Mesenchymal stem cell (in vitro differentiated cells and primary cell): ENCODE results near the gene ERCC6L2.

Experiments
- DNase-seq: peaks from one replicate; pipeline ENCODE4 v3.0.0-alpha.2; 2013
- H2AFZ ChIP-seq: one replicate; pipeline ENCODE4 v1.6.1; 2013; ENCODE audit warnings: low read depth, mild to moderate bottlenecking, control low read depth, inconsistent platforms, low read length, moderate library complexity
- H2AK5ac ChIP-seq: 2 replicates; pipeline ENCODE4 v1.6.1; 2013; ENCODE audit warnings: low read length, moderate library complexity, mild to moderate bottlenecking, inconsistent platforms; ENCODE audit not compliant: severe bottlenecking
- H2BK120ac ChIP-seq: one replicate; pipeline ENCODE4 v1.6.1; 2013; ENCODE audit warnings: low read depth, mild to moderate bottlenecking, inconsistent platforms, low read length, moderate library complexity
- H2BK12ac ChIP-seq, 2 experiments: one replicate each; pipeline ENCODE4 v1.6.1; 2013; ENCODE audit warnings: inconsistent platforms in 2 of 2, low read length in 2 of 2, mild to moderate bottlenecking in 2 of 2, moderate library complexity in 2 of 2, control low read depth in 1 of 2
- H2BK15ac ChIP-seq: one replicate; pipeline ENCODE4 v1.6.1; 2013; ENCODE audit warnings: mild to moderate bottlenecking, low read depth, inconsistent platforms; ENCODE audit not compliant: poor library complexity, severe bottlenecking
- H2BK5ac ChIP-seq: 2 replicates; pipeline ENCODE4 v1.6.1; 2013; ENCODE audit warnings: low read depth, mild to moderate bottlenecking, low read length, control low read depth, inconsistent platforms; ENCODE audit not compliant: poor library complexity, severe bottlenecking
- H3K14ac ChIP-seq, 2 experiments: one replicate each; pipeline ENCODE4 v1.6.1; 2013; ENCODE audit warnings: inconsistent platforms in 2 of 2, low read length in 2 of 2, control low read depth in 1 of 2, mild to moderate bottlenecking in 1 of 2, moderate library complexity in 1 of 2
- H3K18ac ChIP-seq, 2 experiments: one replicate each; pipeline ENCODE4 v1.6.1; 2013; ENCODE audit warnings: inconsistent platforms in 2 of 2, low read length in 2 of 2, control low read depth in 1 of 2, low read depth in 1 of 2, mild to moderate bottlenecking in 1 of 2
- H3K23ac ChIP-seq, 2 experiments: one replicate each; pipeline ENCODE4 v1.6.1; 2013; ENCODE audit warnings: inconsistent platforms in 2 of 2, low read length in 2 of 2, mild to moderate bottlenecking in 2 of 2, moderate library complexity in 2 of 2, control low read depth in 1 of 2
- H3K27ac ChIP-seq: 2 replicates; pipeline ENCODE4 v1.5.1; 2013; ENCODE audit warnings: mild to moderate bottlenecking, moderate library complexity, low read length, control low read depth, inconsistent platforms; ENCODE audit not compliant: poor library complexity, severe bottlenecking
- H3K27me3 ChIP-seq, 2 experiments: 2 replicates each; pipeline versions ENCODE4 v1.6.1 to v1.7.0; 2013; ENCODE audit warnings: low read length in 2 of 2, mild to moderate bottlenecking in 2 of 2, moderate library complexity in 2 of 2, control low read depth in 1 of 2, inconsistent platforms in 1 of 2; ENCODE audit not compliant: control insufficient read depth in 1 of 2, insufficient read depth in 1 of 2
- H3K36me3 ChIP-seq, 2 experiments: 2 replicates each; pipeline versions ENCODE4 v1.6.1 to v1.7.0; 2013; ENCODE audit warnings: low read length in 2 of 2, control low read depth in 1 of 2, inconsistent platforms in 1 of 2, low read depth in 1 of 2, mild to moderate bottlenecking in 1 of 2; ENCODE audit not compliant: insufficient read depth in 2 of 2, control insufficient read depth in 1 of 2
- H3K4ac ChIP-seq, 2 experiments: one replicate each; pipeline ENCODE4 v1.6.1; 2013; ENCODE audit warnings: inconsistent platforms in 2 of 2, low read length in 2 of 2, mild to moderate bottlenecking in 2 of 2, moderate library complexity in 2 of 2, control low read depth in 1 of 2, low read depth in 1 of 2
- H3K4me1 ChIP-seq: 2 replicates; pipeline ENCODE4 v1.6.1; 2013; ENCODE audit warnings: low read depth, low read length, control low read depth; ENCODE audit not compliant: control insufficient read depth, insufficient read depth
- H3K4me2 ChIP-seq: 2 replicates; pipeline ENCODE4 v1.6.1; 2013; ENCODE audit warnings: low read length, mild to moderate bottlenecking, inconsistent platforms; ENCODE audit not compliant: poor library complexity, severe bottlenecking
- H3K4me3 ChIP-seq, 2 experiments: 2 replicates each; pipeline versions ENCODE4 v1.5.1 to v1.7.0; 2013; ENCODE audit warnings: low read length in 2 of 2, mild to moderate bottlenecking in 2 of 2, control low read depth in 1 of 2, low read depth in 1 of 2; ENCODE audit not compliant: insufficient read depth in 1 of 2
- H3K79me1 ChIP-seq: replicated peaks from 2 replicates; pipeline ENCODE4 v1.6.1; 2013; ENCODE audit warnings: mild to moderate bottlenecking, control low read depth, low read length, inconsistent platforms; ENCODE audit not compliant: poor library complexity, severe bottlenecking
- H3K9ac ChIP-seq: 2 replicates; pipeline ENCODE4 v1.7.0; 2013; ENCODE audit warnings: mild to moderate bottlenecking, low read length, moderate library complexity
- H3K9me3 ChIP-seq: 2 replicates; pipeline ENCODE4 v1.7.0; 2013; ENCODE audit warnings: mild to moderate bottlenecking, low read length; ENCODE audit not compliant: control insufficient read depth
- H4K8ac ChIP-seq: one replicate; pipeline ENCODE4 v1.6.1; 2013; ENCODE audit warnings: inconsistent platforms, mild to moderate bottlenecking, low read length, moderate library complexity
- H4K91ac ChIP-seq: one replicate; pipeline ENCODE4 v1.6.1; 2013; ENCODE audit warnings: mild to moderate bottlenecking, low read length, inconsistent platforms
- WGBS: methylation state at CpG from one replicate; pipeline ENCODE4 v1.1.7; 2013; ENCODE audit warnings: mixed read lengths; 5-methylcytosine and 5-hydroxymethylcytosine counted together

The ERCC6L2 gene

GRCh38 chr9:95938724-95939123, 63.2 kb downstream of the ERCC6L2 start:
- no peak for DNase-seq
- Histone ChIP-seq H3K4me3 (no peak overlapping the region), H3K18ac (no peak overlapping the region), H2AK5ac (no peak overlapping the region), H2BK5ac (no peak overlapping the region), H2BK12ac (no peak overlapping the region), H3K9ac (no peak overlapping the region), H3K79me1 (peaks cover 7% of the 10 kb centered on the region), H3K36me3 (peaks cover 3 to 88% of the 10 kb centered on the region in 2 experiments), H3K14ac (no peak overlapping the region), H2BK15ac (no peak overlapping the region), H3K4me1 (no peaks in the 10 kb centered on the region), H3K9me3 (peaks cover 30% of the 10 kb centered on the region), H3K27me3 (no peaks in the 10 kb centered on the region), H3K4ac (no peak overlapping the region), H3K23ac (no peak overlapping the region), H3K4me2 (no peak overlapping the region), H2AFZ (no peak overlapping the region), H4K91ac (no peak overlapping the region), H2BK120ac (no peak overlapping the region), H3K27ac (no peak overlapping the region), H4K8ac (no peak overlapping the region)
- no CpG with 5 or more reads among the region's 1 CpG for WGBS

GRCh38 chr9:95939472-95939871, 64.0 kb downstream of the ERCC6L2 start:
- 100% methylated on average over 1 of the region's 1 CpG for WGBS
- Histone ChIP-seq H3K4me1 (no peaks in the 10 kb centered on the region), H3K9ac (no peak overlapping the region), H2BK5ac (no peak overlapping the region), H3K27me3 (no peaks in the 10 kb centered on the region), H2AFZ (no peak overlapping the region), H3K9me3 (peaks cover 30% of the 10 kb centered on the region), H2BK15ac (no peak overlapping the region), H4K8ac (no peak overlapping the region), H3K23ac (no peak overlapping the region), H3K79me1 (peaks cover 7% of the 10 kb centered on the region), H2AK5ac (no peak overlapping the region), H3K14ac (no peak overlapping the region), H3K4ac (no peak overlapping the region), H3K18ac (no peak overlapping the region), H4K91ac (no peak overlapping the region), H3K27ac (no peak overlapping the region), H3K36me3 (peaks cover 3 to 88% of the 10 kb centered on the region in 2 experiments), H3K4me3 (no peak overlapping the region), H2BK120ac (no peak overlapping the region), H3K4me2 (no peak overlapping the region), H2BK12ac (no peak overlapping the region)
- DNase-seq = no peak

GRCh38 chr9:95940265-95940664, 64.8 kb downstream of the ERCC6L2 start:
- Histone ChIP-seq H3K23ac (no peak overlapping the region), H3K9me3 (peaks cover 30% of the 10 kb centered on the region), H4K8ac (no peak overlapping the region), H3K4me2 (no peak overlapping the region), H3K14ac (no peak overlapping the region), H3K36me3 (peaks cover 3 to 80% of the 10 kb centered on the region in 2 experiments), H2BK120ac (no peak overlapping the region), H2BK12ac (no peak overlapping the region), H3K4me1 (no peaks in the 10 kb centered on the region), H2AFZ (no peak overlapping the region), H3K4me3 (no peak overlapping the region), H4K91ac (no peak overlapping the region), H2BK15ac (no peak overlapping the region), H3K4ac (no peak overlapping the region), H3K27ac (no peak overlapping the region), H3K18ac (no peak overlapping the region), H2BK5ac (no peak overlapping the region), H3K27me3 (no peaks in the 10 kb centered on the region), H2AK5ac (no peak overlapping the region), H3K9ac (no peak overlapping the region), H3K79me1 (peaks cover 7% of the 10 kb centered on the region)
- DNase-seq = peak; percentile 51
- WGBS = 100% methylated on average over 1 of the region's 2 CpGs

- Histone ChIP-seq H3K9ac (no peak overlapping the region), H4K8ac (no peak overlapping the region), H3K4me1 (no peaks in the 10 kb centered on the region), H3K4me2 (no peak overlapping the region), H4K91ac (no peak overlapping the region), H3K79me1 (peaks cover 7% of the 10 kb centered on the region), H2AFZ (no peak overlapping the region), H3K18ac (no peak overlapping the region), H3K4me3 (no peak overlapping the region), H2BK120ac (no peak overlapping the region), H3K27ac (no peak overlapping the region), H3K36me3 (peaks cover 6 to 76% of the 10 kb centered on the region in 2 experiments), H2BK12ac (no peak overlapping the region), H3K14ac (no peak overlapping the region), H3K9me3 (peaks cover 33% of the 10 kb centered on the region), H2BK5ac (no peak overlapping the region), H2BK15ac (no peak overlapping the region), H3K23ac (no peak overlapping the region), H2AK5ac (no peak overlapping the region), H3K27me3 (no peaks in the 10 kb centered on the region), H3K4ac (no peak overlapping the region)
- 100% methylated on average over 1 of the region's 4 CpGs for WGBS
- no peak for DNase-seq
Measured at GRCh38 chr9:95942016-95942415, 66.5 kb downstream of the ERCC6L2 start.
